ENCODE results near the gene CCDC24.

CCDC24 gene

GRCh38 chr1:43997295-43997999, 6.0 kb downstream of the CCDC24 start:
- no peak for DNase-seq (ENCODE audit: low read depth)

- no peak for DNase-seq (ENCODE audit: low read depth)
Observed at GRCh38 chr1:43998000-43998378, 6.6 kb downstream of the CCDC24 start.

- no peak for DNase-seq (ENCODE audit: low read depth)
Observed at GRCh38 chr1:43999455-43999854, 8.1 kb downstream of the CCDC24 start.

GRCh38 chr1:44000122-44000665, 8.8 kb downstream of the CCDC24 start:
- DNase-seq (ENCODE audit: low read depth) = no peak

GRCh38 chr1:44002165-44002564, 10.8 kb downstream of the CCDC24 start:
- DNase-seq (ENCODE audit: low read depth) = no peak

GRCh38 chr1:44002606-44003157, 11.3 kb downstream of the CCDC24 start:
- no peak for DNase-seq (ENCODE audit: low read depth)

GRCh38 chr1:44008259-44008658, 16.9 kb downstream of the CCDC24 start:
- DNase-seq (ENCODE audit: low read depth) = no peak

- DNase-seq (ENCODE audit: low read depth) = no peak
Observed at GRCh38 chr1:44010935-44011471, 19.6 kb downstream of the CCDC24 start.

- DNase-seq (ENCODE audit: low read depth) = no peak
Observed at GRCh38 chr1:44012404-44012803, 21.0 kb downstream of the CCDC24 start.

GRCh38 chr1:44012941-44013609, 21.7 kb downstream of the CCDC24 start:
- no peak for DNase-seq (ENCODE audit: low read depth)

GRCh38 chr1:44013949-44014348, 22.6 kb downstream of the CCDC24 start:
- DNase-seq (ENCODE audit: low read depth) = no peak

GRCh38 chr1:44014365-44015104, 23.1 kb downstream of the CCDC24 start:
- DNase-seq (ENCODE audit: low read depth) = no peak

- no peak for DNase-seq (ENCODE audit: low read depth)
Observed at GRCh38 chr1:44015206-44015605, 23.8 kb downstream of the CCDC24 start.

GRCh38 chr1:44016041-44016889, 24.9 kb downstream of the CCDC24 start:
- DNase-seq (ENCODE audit: low read depth) = no peak

GRCh38 chr1:44016890-44017400, 25.5 kb downstream of the CCDC24 start:
- no peak for DNase-seq (ENCODE audit: low read depth)

GRCh38 chr1:44019466-44019948, 28.1 kb downstream of the CCDC24 start:
- no peak for DNase-seq (ENCODE audit: low read depth)

- DNase-seq (ENCODE audit: low read depth) = no peak
Observed at GRCh38 chr1:44020464-44020863, 29.1 kb downstream of the CCDC24 start.

- no peak for DNase-seq (ENCODE audit: low read depth)
Observed at GRCh38 chr1:44021156-44021555, 29.8 kb downstream of the CCDC24 start.

- no peak for DNase-seq (ENCODE audit: low read depth)
Observed at GRCh38 chr1:44021581-44022321, 30.4 kb downstream of the CCDC24 start.

Measured in stimulated activated CD8-positive, alpha-beta memory T cell treated with anti-CD3 and anti-CD28 coated beads, Interleukin-7, amount 100 ng/mL, for 24 hours (primary cell).